Fibroblast of skin of left quadriceps (primary cell): Measurements from ENCODE around the gene HNMT.
"Not testable (repeated sequence)": the region's sequence is repeated elsewhere in the genome, so short reads cannot be mapped to it uniquely, and the experiment has no call there.

Experiments used
- DNase-seq, 2 experiments: peaks; one replicate each; pipeline ENCODE4 v3.0.0-alpha.2; 2013; ENCODE audit warnings: low read depth in 2 of 2

Gene HNMT

DNA sequence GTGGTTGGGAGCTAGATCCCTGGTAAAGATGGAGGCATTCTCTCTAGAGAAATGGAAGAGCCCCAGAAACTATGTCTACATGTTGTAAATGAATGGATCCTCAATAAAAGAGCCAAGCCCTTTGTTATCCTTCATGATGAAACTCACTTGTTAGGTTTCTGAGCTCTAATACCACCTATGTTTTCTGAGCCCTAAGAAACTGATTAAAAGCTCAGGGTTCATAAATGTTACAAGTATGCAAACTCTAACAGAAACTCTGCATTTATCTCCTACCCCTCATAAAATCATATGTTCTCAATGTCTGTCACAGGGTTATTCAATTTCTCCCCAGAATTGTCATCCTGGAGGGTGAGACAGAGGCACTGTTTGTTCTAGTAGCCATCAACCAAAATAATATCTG is 18.0 kb upstream of the HNMT start:
- DNase-seq, result no peak

GRCh38 chr2:137947032-137947727 is 17.1 kb upstream of the HNMT start:
- DNase-seq, result no peak

- peak in 1 of 2 experiments; percentile 39 for DNase-seq
These were observed 16.4 kb upstream of the HNMT start for GRCh38 chr2:137947728-137948336.

- no peak for DNase-seq
These were observed 15.4 kb upstream of the HNMT start for GRCh38 chr2:137948894-137949293.

DNA sequence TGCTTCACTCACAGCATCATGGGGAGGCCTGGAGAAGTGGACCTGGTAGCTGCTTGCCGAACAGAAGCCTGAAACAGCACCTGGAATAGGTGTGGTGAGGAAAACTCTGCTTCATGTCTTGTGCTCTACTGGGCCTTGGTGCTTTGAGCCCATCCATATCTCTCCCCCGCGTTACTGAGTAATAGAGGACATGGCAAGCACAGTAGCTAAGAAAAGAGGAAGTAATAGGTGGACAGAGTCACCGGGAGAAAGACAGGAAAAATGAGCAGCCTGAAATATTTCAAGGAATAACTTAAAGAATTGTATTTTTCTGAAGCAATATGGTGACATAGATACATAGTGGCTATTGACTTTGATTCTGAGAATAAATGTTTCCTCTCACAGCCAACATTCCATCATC is 14.0 kb upstream of the HNMT start:
- DNase-seq, result no peak

- DNase-seq, result peak in 1 of 2 experiments; percentile 35
These were observed 12.7 kb upstream of the HNMT start for GRCh38 chr2:137951586-137951985.

DNA sequence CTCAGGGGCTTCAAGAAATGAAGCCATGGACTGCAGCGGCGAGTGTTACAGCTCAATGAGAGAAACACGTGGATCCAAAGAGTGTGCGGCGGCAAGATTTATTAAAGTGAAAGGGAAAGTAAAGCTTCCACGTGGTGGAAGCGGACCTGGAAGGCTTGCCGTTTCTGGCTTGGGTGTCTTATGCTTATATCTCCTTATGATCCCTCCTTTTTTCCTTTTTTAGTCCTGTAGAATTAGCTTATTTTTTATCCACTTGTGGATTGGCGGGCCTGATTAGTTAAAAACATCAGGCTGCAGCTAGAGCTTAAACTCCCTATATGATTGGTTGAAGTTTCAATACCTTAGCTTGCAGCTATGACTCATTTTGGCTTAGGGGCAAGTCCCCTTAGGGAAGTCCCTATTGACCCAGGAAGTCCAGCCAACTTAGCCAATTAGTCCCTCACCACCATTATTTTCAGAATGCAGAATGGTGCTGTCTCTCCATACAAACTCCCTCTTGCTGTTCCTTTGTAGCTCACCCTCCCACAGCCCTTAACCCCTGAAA is 11.6 kb upstream of the HNMT start:
- peak in 1 of 2 experiments; percentile 20 for DNase-seq

DNA sequence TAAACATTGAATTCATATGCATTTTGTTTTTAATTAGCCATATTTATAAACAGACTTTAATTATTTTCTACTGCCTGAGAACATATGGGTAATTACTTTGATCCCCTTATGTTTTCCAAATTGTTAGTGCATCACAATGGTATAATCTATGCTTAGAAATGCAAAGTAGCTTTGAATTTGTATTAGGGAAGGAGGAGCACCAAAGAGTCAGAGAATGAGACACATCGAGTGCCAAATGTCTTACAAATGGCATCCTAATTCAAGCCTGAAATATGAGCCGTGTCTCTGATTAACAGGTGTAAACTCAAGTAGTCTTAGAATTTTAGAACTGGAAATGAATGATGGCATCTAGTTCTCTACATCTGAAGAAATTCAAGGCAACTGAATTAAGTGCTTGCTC is 8.7 kb upstream of the HNMT start:
- DNase-seq, result no peak

GRCh38 chr2:137957033-137957432 is 7.2 kb upstream of the HNMT start:
- DNase-seq, result peak; percentile 94

DNA sequence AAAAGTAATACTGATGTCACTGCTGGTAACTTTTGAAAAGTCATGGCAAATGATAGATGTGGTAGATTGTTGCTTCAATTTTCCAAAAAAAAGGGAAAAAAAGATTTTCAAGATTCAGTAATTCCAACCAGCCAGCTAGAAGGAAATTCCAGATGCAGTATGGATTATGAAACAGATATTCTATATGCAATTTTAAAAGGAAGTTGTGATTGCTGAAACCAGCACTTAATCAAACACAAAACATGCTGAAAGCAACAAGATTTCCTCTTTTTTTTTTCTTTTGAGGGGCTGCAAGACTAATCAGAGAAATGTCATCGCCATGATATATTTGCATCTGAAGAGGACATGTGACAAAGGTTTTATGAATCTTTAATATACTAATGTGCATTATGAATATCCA is 5.1 kb upstream of the HNMT start:
- no peak for DNase-seq

DNA sequence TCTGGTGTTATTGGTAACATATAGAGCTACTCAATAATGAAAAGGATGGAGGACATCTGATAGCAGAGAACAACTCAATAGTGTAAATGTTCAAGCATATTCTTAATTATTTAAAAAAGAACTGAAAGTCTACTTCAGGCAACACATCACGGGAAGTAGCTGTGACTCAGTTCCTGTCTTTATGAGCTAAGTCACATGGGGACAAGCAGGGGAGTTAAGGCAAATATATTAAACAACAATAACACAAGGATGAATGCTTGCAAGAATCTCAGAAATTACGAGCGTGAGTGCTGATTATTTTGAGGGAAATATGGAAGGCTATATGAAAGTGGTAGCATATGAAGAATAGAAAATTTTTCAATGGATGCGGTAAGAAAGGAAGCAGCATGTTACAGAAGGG is 4.0 kb upstream of the HNMT start:
- DNase-seq, result no peak

DNA sequence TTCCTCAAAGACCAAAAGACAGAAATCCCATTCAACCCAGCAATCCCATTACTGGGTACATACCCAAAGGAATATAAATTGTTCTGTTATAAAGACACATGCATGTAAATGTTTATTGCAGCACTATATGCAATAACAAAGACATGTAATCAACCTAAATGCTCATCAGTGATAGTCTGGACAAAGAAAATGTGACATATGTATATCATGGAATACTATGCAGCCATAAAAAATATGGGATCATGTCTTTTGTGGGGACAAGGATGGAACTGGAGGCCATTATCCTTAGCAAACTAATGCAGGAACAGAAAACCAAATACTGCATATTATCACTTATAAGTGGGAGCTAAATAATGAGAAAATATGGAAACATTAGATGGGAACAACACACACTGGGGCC is 2.7 kb upstream of the HNMT start:
- no peak for DNase-seq

DNA sequence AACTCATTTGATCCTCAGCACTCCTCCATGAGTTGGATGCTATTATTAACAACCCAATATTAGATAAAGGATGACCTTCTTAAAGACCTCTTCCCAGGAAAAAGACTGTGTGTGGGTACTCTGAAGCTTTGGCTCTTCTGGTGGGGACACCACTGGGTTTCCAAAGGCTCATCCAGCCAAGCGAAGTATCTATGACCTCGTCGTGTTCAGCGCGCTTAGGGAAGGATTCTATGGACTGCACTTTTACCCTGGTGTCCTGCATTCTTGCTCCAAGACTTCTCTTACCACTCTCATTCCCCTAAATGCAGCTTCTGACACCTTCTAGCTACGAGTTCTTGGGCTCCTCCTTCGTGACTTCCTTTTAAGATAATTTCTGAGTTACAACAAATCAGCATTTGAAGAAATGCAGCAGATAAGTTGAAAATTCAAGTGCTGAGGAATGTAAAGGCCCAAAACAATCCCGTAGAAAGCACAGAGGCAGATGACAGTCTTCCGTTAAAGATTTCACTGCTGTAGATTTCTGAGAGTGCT is 673 bp upstream of the HNMT start:
- DNase-seq, result no peak

DNA sequence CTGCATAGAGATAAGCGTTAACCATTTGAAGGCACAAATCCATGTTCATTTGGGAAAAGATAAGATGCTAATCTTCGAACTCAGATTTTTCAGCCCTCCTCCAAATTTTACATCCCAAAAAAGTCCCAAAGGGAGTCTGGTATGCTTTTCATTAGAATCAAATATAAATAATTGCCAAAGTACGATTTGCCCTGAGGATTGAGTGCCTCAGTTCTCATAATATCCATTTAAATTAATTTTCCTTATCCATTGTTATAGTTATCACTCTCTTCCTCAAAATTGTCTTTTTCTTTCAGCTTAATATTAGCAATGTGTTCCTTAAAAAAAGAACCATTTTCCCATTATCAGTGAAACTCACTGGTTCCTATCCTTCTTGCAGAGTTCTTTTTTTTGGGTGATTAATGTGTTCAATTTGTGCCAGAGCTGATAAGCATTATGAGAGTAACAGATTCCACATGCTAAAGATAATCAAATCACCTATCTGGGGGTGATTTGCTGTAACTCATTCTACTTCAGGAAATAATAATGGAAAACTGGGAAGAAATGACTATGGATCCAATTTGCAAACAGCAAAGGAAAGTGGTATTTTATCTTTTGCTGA is 686 bp downstream of the HNMT start:
- DNase-seq, result no peak

- no peak for DNase-seq
These were observed 1.8 kb downstream of the HNMT start for GRCh38 chr2:137966043-137966442.

- DNase-seq, result no peak
These were observed 2.8 kb downstream of the HNMT start for GRCh38 chr2:137967042-137967441.

DNA sequence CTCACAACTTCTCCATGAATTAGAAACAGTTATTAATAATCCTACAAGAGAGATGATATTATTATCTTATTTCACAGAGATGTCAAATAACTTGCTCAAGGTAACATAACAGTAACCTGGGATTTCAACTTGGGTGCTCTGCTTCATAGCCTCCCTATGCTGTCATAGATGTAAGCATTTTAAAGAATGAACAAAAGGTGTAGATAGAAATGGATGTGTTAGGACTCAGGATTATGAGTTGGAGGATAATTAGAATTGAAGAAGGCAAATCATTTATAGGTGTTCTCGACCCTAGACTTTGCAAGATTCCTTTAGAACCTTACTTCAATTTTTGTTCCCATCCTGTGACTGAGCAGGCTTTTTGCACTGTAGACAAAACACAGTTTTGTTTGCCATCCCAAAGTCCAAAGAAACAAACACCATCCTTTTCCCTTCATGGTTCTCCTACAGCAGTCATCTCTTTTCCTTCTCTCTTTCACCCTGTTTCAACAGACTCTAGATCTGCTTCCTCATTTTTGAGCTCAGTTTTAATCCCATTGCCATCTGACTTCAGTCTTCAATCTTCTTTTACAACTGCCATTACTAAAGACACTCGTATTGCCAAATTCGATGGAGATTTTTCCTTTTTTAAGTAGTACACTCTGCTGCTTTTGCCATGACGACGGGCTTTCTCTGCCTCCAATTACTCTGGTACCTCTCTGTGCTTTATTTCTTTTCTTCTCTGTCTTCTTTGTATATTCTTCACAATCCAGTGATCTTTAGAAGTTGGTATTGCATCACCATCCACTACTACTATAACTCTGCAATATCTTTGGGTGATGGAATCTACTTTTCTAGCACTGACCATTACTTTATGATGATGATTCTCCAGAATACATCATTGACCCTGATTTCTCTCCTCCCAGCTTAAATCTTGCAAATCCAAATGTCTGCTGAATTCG is 4.5 kb downstream of the HNMT start:
- no peak for DNase-seq

DNA sequence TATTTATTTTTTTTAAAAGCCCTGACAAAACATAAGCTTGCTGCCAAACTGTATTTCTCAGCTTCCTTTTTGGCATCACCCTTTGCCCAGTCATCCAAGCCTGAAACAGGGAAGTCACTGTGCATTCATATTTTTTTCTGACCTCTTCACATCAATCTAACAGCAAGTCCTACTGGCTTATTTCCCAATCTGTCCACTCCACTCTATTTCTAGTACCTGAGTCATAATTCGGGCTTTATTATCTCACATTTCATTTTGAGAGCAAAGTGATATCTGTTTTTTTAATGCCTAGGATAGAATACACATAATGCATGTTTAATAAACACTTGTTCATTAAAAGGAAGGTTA is 5.1 kb downstream of the HNMT start:
- peak; percentile 56 to 58 for DNase-seq

- DNase-seq, result no peak
These were observed 5.6 kb downstream of the HNMT start for GRCh38 chr2:137969876-137970275.

GRCh38 chr2:137971259-137971658 is 7.0 kb downstream of the HNMT start:
- not testable (repeated sequence) for DNase-seq

GRCh38 chr2:137973280-137973679 is 9.0 kb downstream of the HNMT start:
- no peak for DNase-seq
